Measurements from ENCODE around the gene EGFR.

DNA sequence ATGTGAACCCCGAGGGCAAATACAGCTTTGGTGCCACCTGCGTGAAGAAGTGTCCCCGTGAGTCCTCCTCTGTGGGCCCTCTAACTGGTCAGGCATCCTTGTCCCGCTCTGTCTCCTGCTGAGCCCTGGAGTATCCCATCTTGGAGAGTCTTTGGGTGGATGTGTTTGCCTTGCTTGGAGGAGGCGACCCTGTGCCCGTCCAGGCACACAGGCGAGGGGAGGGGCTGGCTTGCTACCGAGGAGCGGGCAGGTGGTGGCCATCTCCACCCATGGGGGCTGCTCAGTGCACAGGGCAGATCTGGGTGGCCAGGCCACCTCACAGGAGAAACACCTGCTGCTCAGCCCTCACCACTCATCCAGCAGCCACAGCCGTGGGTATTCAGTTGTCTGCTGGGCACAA is 135.3 kb downstream of the EGFR start:
- TF ChIP-seq CTCF (IDR thresholded peaks at IDR 0.05) (no peak), POLR2A (IDR thresholded peaks at IDR 0.05) (no peak)

Data from adrenal gland (tissue), 5 donors.